PC-9 (cell line): ENCODE data around the gene SMPD3.

ENCODE experiments used
- EZH2 ChIP-seq: fragments of 200-600 bp; sonication (generic); IDR thresholded peaks from 2 replicates; pipeline ENCODE4 v1.8.0; 2017; ENCODE audit warnings: antibody characterized with exemption, low read depth
- TF ChIP-seq, protein P1 (sequence below): fragments of 200-600 bp; sonication (generic); conservative IDR thresholded peaks from 2 replicates; pipeline ENCODE4 v1.6.1; 2017; ENCODE audit warnings: mixed run types, antibody characterized with exemption, mild to moderate bottlenecking, moderate library complexity

DNA sequence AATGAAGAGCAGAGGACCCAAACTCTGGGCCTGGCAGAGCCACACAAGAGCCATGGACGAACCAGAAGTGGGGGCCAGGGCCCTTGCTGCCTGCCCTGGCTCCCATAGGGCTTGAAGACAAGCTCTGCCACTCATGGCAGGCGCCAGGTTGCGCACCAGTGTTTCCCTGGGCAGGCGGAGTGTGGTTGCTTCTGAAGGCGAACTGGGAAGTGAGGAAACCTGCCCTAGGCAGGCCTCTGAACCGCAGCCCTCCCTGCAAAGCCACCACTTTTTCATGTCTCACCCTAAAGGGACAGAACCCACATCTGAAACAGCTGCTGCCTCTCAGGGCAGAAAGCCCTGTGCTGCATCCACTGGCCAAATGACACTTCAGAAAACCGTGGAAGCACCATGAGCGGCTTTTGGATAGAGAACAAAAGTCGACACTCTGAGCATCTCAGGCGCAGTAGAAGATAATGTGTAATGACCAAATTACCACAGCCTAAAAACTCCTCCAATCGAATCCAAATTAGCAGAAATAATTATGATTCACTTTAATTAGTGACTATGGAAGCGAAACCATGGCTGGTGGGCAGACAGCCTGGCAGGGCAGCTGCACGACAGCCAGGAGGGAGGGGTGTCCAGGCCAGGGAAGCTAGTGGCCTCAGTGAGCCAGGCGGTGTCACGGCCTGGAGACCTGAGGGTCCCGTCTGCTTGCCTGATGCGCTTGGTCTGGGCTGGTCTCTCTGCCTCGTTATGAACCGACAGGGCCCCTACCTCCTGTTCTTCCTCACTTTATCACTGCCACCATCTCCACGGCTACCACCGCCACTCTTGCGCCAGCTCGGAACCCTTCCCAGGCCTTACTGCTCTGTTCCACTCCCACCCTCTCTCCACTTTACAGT, 78.4 kb downstream of the SMPD3 start:
- TF ChIP-seq, protein P1, sequence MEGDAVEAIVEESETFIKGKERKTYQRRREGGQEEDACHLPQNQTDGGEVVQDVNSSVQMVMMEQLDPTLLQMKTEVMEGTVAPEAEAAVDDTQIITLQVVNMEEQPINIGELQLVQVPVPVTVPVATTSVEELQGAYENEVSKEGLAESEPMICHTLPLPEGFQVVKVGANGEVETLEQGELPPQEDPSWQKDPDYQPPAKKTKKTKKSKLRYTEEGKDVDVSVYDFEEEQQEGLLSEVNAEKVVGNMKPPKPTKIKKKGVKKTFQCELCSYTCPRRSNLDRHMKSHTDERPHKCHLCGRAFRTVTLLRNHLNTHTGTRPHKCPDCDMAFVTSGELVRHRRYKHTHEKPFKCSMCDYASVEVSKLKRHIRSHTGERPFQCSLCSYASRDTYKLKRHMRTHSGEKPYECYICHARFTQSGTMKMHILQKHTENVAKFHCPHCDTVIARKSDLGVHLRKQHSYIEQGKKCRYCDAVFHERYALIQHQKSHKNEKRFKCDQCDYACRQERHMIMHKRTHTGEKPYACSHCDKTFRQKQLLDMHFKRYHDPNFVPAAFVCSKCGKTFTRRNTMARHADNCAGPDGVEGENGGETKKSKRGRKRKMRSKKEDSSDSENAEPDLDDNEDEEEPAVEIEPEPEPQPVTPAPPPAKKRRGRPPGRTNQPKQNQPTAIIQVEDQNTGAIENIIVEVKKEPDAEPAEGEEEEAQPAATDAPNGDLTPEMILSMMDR = no peak
- no peak for TF ChIP-seq EZH2
